K562 (cell line): ENCODE data around the gene SBK3. TPM values are rescaled to one million over a fixed set of nuclear protein-coding genes. Genes with fewer than 3 reads are reported as not detected.

Experiments
- ARNT ChIP-seq, 2 experiments: fragments of 450-650 bp; IDR thresholded peaks; 2 replicates each; pipeline ENCODE4 v1.6.1; 2016; ENCODE audit warnings: mild to moderate bottlenecking in 1 of 2
- CCNT2 ChIP-seq: IDR thresholded peaks from 2 replicates; pipeline ENCODE4 v1.6.1; 2011; ENCODE audit warnings: borderline replicate concordance, low read depth, mild to moderate bottlenecking, moderate library complexity, mixed read lengths, low read length; ENCODE audit not compliant: insufficient read length; ENCODE audit errors: extremely low read depth
- COPS2 ChIP-seq: fragments of 450-650 bp; conservative IDR thresholded peaks from 2 replicates; pipeline ENCODE4 v1.6.1; 2016; ENCODE audit warnings: mild to moderate bottlenecking, moderate library complexity
- EHMT2 ChIP-seq: fragments of 450-650 bp; IDR thresholded peaks from 2 replicates; pipeline ENCODE4 v1.6.1; 2018; ENCODE audit warnings: antibody characterized with exemption
- PHB2 ChIP-seq: fragments of 450-650 bp; IDR thresholded peaks from 2 replicates; pipeline ENCODE4 v1.6.1; 2017; ENCODE audit warnings: low read depth
- SRF ChIP-seq, 2 experiments: fragments of 250-450, 450-650 bp in 1 of 2; sonication (Bioruptor Pico) in 1 of 2; sonication (generic) in 1 of 2; formaldehyde crosslinking; IDR thresholded peaks; 2 replicates each; pipeline versions ENCODE4 v1.5.0 to v1.5.1; 2020 to 2022; ENCODE audit warnings: mild to moderate bottlenecking in 1 of 2, missing genetic modification reagents in 1 of 2
- VEZF1 ChIP-seq: fragments of 200-800 bp; sonication (Bioruptor generic); IDR thresholded peaks from 2 replicates; pipeline ENCODE4 v1.6.1; 2017; ENCODE audit warnings: missing genetic modification characterization, missing compliant biosample characterization
- XRCC3 ChIP-seq: fragments of 450-650 bp; IDR thresholded peaks from 2 replicates; pipeline ENCODE4 v1.6.1; 2017; ENCODE audit warnings: mild to moderate bottlenecking, moderate library complexity
- ZBTB2 ChIP-seq: fragments of 450-650 bp; IDR thresholded peaks from 2 replicates; pipeline ENCODE4 v1.6.1; 2016; ENCODE audit warnings: antibody characterized with exemption
- ZNF668 ChIP-seq: fragments of 250-450 bp; sonication (Bioruptor Pico); IDR thresholded peaks from 2 replicates; pipeline ENCODE4 v1.8.0; 2022; ENCODE audit warnings: mild to moderate bottlenecking, inconsistent platforms
- polyA plus RNA-seq, 8 experiments: library from polyadenylated mRNA; depleted of rRNA in 4 of 8; stranded (reverse) in 5 of 8; unstranded in 3 of 8; fragments of >200 nt; fragmentation: Nextera tagmentation in 2 of 8; fragmentation: Illumina TruSeq in 1 of 8; extraction: Ambion mirVana in 2 of 8; extraction: Trizol in 1 of 8; gene quantifications; 2 replicates each; pipeline versions ENCODE4 v1.2.1 to v1.2.3, GENCODE V29; 2011 to 2014; ENCODE audit warnings: inconsistent platforms in 1 of 8, missing spikeins in 1 of 8
- total RNA-seq, 7 experiments: library from RNA; depleted of rRNA in 6 of 7; stranded (reverse); fragments of >200 nt in 6 of 7; fragmentation: Illumina TruSeq in 2 of 7; extraction: Trizol in 2 of 7; gene quantifications; 2 replicates each; pipeline versions ENCODE4 v1.2.1 to v1.2.3, GENCODE V29; 2011 to 2021; ENCODE audit warnings: low replicate concordance in 1 of 7

SBK3 gene
- total and polyA plus RNA-seq, 9 of the 15 experiments (the other 6 are each of a cell fraction or from before 2014, with no cell fraction given) = 0.11 to 0.43 (median 0.13) TPM; not detected in 6

GRCh38 chr19:55579766-55580621, 34.7 kb upstream of the SBK3 start (continued):
- no peak for TF ChIP-seq ARNT (IDR thresholded peaks at IDR 0.05)
- TF ChIP-seq PHB2 = 0 out of 2 replicates have a peak, but pooled peaks have one; percentile 14
- no peak for TF ChIP-seq VEZF1 (CRISPR knock-in tag)
- TF ChIP-seq ZBTB2 = 0 out of 2 replicates have a peak, but pooled peaks have one; percentile 33
- no peak for TF ChIP-seq CCNT2
- no peak for TF ChIP-seq SRF (CRISPR knock-in tag; IDR thresholded peaks at IDR 0.05)
- no peak for TF ChIP-seq ZNF668 (CRISPR knock-in tag)
- peak; percentile 37; the same call in 1 of the 2 replicates for TF ChIP-seq EHMT2
- TF ChIP-seq COPS2 = no peak
- TF ChIP-seq XRCC3 = no peak
